ENCODE measurements around the gene COL6A3.

COL6A3 gene

GRCh38 chr2:237289139-237289538 is 124.8 kb downstream of the COL6A3 start:
- DNase-seq: no peak

- DNase-seq: no peak
Measured at GRCh38 chr2:237287872-237288271, 126.1 kb downstream of the COL6A3 start.

GRCh38 chr2:237283131-237283928 is 130.6 kb downstream of the COL6A3 start:
- DNase-seq: no peak

GRCh38 chr2:237282568-237283128 is 131.3 kb downstream of the COL6A3 start:
- no peak for DNase-seq

- DNase-seq: no peak
Measured at GRCh38 chr2:237281836-237282306, 132.1 kb downstream of the COL6A3 start.

- no peak for DNase-seq
Measured at GRCh38 chr2:237280939-237281338, 133.0 kb downstream of the COL6A3 start.

GRCh38 chr2:237280229-237280628 is 133.7 kb downstream of the COL6A3 start:
- no peak for DNase-seq

- DNase-seq: no peak
Measured at GRCh38 chr2:237279012-237279768, 134.8 kb downstream of the COL6A3 start.

GRCh38 chr2:237278568-237278967 is 135.4 kb downstream of the COL6A3 start:
- DNase-seq: no peak

GRCh38 chr2:237276716-237277490 is 137.1 kb downstream of the COL6A3 start:
- DNase-seq: no peak
